Activated T-cell treated with anti-CD3 and anti-CD28 coated beads for 24 hours (primary cell): ENCODE data around the gene R3HCC1L.
A peak's percentile ranks its signal among the peaks of the same experiment; 100 is the strongest.

Experiments
- DNase-seq: peaks from one replicate; pipeline ENCODE4 v3.0.0-alpha.2; 2020; ENCODE audit warnings: low read depth

R3HCC1L gene

DNA sequence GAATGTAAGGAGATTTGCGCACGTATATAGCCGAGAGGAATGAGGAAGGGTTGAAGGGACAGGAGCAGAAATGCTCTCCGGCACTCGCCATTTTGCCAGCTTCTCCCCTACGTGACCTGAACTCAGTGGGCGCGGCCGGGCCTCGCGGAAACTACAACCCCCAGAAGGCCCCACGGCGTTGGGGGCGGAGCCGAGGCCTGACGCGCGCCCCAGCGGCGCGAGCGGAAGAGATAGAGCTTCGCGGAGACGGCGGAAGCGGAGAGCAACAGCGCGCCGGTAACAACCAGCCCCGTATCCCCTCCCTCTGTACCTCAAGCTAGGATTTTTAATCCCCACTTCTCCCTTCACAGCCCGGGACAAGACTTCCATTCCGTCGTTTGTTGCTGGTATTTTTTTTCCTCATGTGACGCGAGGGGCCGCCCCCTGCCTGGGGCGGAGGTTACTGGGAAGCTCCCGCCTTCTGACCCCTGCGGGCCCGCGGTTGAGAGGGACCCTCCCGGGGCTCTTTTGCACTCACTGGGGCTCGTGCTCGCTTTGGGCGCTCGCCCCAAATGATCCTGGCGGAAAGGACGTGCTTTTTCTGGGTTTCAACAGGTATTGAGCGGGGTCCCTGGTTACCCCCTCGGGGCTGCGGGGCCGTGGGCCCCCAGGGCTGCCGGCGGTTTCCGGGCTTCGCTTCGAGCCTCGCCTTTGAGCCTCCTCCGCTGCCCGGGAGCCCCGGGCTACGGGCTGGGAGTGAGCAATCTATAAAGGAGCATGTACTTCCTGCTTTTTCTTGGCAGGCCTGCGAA, at the start of gene R3HCC1L:
R3HCC1L (plus strand) TSS at position 227 of the 791 bp plus-strand sequence. CDS start 73,458 bp downstream, outside the sequence.
- DNase-seq: peak; percentile 93

DNA sequence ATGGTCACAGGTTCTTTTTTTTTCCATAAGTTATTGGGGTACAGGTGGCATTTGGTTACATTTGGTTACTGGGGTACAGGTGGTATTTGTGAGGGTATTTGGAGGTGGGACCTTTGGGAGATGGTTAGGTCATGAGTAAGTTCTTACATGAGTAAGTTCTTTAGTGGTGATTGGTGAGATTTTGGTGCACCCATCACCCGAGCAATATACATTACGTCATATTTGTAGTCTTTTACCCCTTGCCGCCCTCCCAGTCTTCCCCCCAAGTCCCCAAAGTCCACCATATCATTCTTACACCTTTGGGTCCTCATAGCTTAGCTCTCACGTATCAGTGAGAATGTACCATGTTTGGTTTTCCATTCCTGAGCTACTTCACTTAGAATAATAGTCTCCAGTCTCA, 49.2 kb upstream of the R3HCC1L start:
- DNase-seq: no peak

DNA sequence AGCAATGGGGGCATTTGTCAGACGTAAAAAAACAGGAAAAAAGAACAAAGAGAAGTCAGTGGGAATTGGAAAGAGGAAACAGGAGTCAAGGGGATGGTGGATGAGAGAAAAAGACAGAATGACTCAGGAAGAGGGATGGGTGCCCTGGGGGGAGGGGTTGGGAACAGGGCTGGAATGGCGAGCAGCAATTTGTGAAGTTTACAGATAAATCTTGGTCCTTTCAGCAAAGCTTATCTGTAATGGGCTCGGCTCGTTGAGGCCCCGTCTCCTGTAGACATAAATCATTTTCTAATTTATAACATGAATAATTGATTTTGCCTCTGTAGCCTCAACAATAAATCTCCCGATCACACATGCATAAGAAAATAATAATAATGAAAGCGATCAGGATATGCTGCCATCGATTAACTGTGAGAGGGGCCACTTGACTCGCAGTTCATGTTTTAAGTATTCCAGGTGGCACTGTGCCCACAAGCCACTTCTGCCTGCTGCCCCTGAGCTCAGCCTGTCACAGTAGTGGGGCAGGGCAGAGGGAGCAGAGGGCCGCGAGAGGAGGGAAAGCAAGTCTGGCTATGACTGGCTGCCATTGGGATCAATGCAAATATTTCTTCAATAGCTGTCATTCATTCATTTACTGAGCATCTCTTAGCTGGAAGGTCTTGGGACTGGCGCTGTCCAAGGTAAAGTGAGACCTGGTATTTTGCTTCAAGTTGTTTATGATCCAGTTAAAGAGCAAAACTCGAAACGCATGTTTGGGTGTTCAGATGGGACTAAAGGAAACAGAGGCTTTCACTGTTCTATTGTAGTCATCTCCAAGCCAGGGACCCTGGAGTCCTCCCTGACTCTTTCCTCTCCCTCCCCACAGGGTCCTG, 47.4 kb upstream of the R3HCC1L start:
- no peak for DNase-seq

- DNase-seq: no peak
These were observed 46.1 kb upstream of the R3HCC1L start for GRCh38 chr10:98088186-98088971.

DNA sequence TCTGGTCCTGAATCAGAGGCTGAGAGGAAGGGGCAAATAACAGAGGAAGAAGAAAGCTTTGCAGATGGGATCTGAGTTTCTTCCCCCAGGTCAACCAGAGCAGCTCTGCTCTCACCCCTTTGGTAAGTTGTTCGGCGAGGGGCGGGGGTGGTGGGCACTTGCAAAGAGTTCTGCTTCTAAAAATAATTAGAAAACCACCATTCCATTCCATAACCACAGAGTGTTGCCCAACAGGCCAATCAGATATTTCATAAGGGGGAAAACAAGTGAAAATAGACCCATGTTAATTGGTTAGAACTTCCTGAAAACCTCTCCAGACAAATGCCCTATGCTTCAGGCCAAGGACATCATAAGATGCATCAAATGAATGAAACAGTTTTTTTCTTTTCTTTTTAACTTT, 43.6 kb upstream of the R3HCC1L start:
- no peak for DNase-seq

- no peak for DNase-seq
These were observed 38.1 kb upstream of the R3HCC1L start for GRCh38 chr10:98096316-98096715.

DNA sequence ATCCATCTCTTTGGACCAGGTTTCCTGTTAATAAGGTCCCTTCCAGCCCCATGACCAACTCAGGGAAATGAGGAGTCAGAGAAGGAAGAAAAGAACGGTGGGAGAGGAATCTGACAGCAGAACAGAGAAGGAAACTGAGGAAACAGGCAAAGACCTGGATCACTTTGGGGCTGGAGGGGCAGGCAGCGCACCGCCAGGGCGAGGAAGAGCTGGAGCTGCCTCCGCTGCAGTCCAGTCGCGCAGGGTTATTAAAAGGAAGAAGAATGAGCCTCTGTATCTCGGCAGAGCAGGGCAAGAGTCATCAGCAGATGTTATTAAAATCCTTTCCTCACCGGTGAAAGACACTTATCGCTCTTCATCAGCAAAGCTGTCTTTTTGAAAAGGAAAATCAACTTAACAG, 37.7 kb upstream of the R3HCC1L start:
- no peak for DNase-seq

- no peak for DNase-seq
These were observed 37.3 kb upstream of the R3HCC1L start for GRCh38 chr10:98097175-98097574.

- DNase-seq: no peak
These were observed 36.8 kb upstream of the R3HCC1L start for GRCh38 chr10:98097616-98098015.

DNA sequence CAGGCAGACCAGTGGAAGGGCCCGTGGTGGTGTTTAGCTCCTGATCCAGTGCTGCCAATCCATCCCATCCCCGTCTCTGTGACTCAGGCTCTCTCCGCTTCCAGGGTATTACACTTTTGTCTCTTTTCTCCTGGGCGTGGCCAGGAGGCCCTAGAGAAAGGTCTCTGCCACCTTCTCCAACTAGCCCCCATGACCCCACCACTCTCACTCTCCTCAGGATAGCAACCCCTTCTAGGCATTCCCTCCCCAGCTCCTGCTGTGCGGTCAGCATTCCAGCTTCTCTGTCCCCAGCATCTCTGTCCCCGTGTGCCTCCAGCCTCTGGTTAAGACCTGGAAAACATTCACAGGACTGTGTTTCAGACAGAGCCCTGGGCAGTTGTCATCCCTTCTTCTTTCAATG, 36.2 kb upstream of the R3HCC1L start:
- no peak for DNase-seq

DNA sequence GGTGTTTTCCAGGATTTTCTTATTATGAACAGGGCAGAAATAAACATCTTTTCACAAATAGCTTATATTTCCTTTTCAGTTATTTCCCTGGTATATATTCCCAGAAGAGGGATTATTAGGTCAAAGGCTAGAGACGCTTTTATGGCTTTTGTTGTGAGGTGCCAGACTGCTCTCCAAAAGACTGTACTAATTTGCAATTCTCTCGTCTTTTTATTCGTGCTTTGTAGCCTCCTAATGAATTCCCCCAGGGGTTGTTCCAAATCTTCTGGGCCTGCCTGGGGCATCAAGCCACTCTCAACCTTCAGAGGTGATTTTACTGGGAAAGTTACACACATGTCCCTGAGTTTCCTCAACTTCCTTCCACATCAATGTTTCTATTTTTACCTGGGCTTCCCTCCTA, 34.0 kb upstream of the R3HCC1L start:
- no peak for DNase-seq

DNA sequence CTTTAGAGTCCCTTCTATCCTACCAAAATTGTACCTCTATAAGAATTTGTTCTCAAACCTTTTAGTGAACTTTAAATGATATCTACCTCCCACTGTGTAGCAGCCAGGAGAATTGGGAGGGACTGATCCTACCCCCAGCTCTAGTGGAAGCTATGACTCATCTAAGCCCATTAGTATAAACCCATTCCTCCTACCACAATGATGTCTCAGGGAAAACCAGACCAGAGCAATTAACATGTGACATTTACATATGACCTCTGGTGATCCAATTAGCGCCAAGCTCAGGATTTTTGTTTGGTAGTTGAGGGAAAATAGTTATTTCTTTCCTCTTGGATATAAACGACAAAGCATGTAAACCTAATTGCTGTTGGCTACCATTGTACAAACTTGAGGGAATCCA, 33.1 kb upstream of the R3HCC1L start:
- no peak for DNase-seq

- DNase-seq: no peak
These were observed 30.3 kb upstream of the R3HCC1L start for GRCh38 chr10:98104125-98104524.

- DNase-seq: no peak
These were observed 27.9 kb upstream of the R3HCC1L start for GRCh38 chr10:98106531-98106930.

GRCh38 chr10:98107644-98108430, 26.6 kb upstream of the R3HCC1L start:
- DNase-seq: no peak

DNA sequence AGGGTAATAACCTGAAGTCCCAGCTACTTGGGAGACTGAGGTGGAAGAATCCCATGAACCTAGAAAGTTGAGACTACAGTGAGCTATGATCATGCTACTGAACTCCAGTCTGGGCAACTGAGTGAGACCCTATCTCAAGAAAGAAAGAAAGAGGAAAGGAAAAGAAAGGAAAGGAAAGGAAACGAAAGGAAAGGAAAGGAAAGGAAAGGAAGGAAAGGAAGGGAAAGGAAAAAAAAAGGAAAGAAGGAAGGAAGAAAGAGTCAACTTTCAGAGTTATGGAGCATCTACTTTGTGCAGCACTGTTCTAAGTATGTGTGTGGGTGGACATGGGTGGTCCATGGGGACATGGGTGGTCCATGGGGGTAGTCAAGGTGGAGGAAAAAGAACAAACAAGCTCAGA, 24.1 kb upstream of the R3HCC1L start:
- DNase-seq: no peak

- no peak for DNase-seq
These were observed 19.2 kb upstream of the R3HCC1L start for GRCh38 chr10:98115031-98115787.

- DNase-seq: no peak
These were observed 14.6 kb upstream of the R3HCC1L start for GRCh38 chr10:98119891-98120290.

DNA sequence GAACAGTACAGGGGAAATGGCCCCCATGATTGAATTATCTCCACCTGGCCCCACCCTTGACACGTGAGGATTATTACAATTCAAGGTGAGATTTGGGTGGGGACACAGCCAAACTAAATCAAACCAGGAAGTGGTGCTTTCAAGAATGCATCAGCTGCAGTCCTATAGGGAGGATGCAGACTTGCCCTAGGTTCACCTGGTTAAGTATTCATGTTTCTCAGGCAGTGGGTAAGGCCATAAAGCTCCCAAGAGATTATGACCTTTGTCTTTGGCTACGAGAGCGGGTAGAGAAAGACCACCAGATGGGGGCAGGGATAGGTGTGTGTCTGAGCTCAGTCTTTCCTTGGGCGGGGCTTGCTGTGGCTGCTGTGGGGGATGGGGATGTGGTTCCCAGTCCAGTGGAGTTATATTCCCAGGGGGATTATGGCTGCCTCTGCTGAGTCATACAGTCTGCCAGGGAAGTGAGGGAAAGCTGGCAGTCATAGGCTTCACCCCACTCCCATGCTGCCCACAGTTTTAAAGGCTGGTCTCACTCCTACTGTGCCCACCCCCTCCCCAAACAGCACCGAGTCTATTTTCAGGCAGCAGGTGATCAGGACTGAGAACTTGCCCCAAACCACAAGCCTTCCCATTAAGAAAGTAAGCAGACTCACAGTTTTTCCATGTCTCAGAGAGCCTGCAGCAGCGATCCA, 8.4 kb upstream of the R3HCC1L start:
- DNase-seq: no peak

DNA sequence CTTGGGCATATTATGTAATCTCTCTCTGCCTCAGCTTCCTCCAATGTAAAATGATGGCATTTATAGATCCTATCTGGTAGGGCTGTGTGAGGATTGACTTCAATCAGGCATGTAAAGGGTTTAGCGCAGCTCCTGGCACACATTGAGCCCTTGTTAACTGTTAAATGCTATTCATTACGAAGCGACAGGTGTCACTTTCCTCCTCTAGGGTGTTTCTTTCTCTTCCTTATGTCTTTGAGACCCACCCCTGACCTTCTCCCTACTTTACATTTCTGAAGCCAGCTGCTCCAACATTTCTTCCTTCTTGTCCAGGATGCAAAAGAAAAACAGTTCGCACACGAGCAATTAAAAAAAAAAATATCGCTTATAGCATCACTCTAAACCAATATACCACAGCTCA, 5.7 kb upstream of the R3HCC1L start:
- no peak for DNase-seq
